Stomach (tissue), 4 donors: Measurements from ENCODE around the gene TBC1D32.

Source experiments
- CTCF ChIP-seq, 7 experiments: fragments of 450-650 bp in 4 of 7; fragments of 200-600 bp in 3 of 7; sonication (generic) in 3 of 7; IDR thresholded peaks; one replicate each; pipeline ENCODE4 v1.5.1; 2016 to 2019; ENCODE audit warnings: antibody characterized with exemption in 7 of 7, control low read depth in 2 of 7, mild to moderate bottlenecking in 1 of 7
- EP300 ChIP-seq: sonication (generic); formaldehyde crosslinking; IDR thresholded peaks from one replicate; pipeline ENCODE4 v1.6.1; 2017; ENCODE audit warnings: antibody characterized with exemption
- POLR2AphosphoS5 ChIP-seq, 3 donors: sonication (generic); formaldehyde crosslinking; IDR thresholded peaks; one replicate each; pipeline ENCODE4 v1.6.1; 2016; ENCODE audit warnings: antibody characterized with exemption in 3 of 3

- no peak for TF ChIP-seq CTCF (IDR thresholded peaks at IDR 0.05)
- TF ChIP-seq EP300 = no peak
- no peak for TF ChIP-seq POLR2AphosphoS5 (IDR thresholded peaks at IDR 0.05)
Measured at GRCh38 chr6:121032268-121033006, 301.8 kb downstream of the TBC1D32 start.
